AG04449 (cell line): ENCODE data around the gene VAT1L.

Source experiments
- CTCF ChIA-PET: fragments of 350-600 bp; formaldehyde crosslinking; extraction: SDS; loops from one replicate; lab custom pipeline; 2021; ENCODE audit warnings: antibody characterized with exemption; lab: Yijun Ruan, JAX
- POLR2A ChIA-PET: fragments of 400-600, 350-600 bp; formaldehyde crosslinking; extraction: SDS; loops from one replicate; lab custom pipeline; 2020; ENCODE audit warnings: antibody characterized with exemption, inconsistent platforms; lab: Yijun Ruan, JAX
- DNase-seq: peaks from one replicate; pipeline ENCODE4 v3.0.0-alpha.2; 2010; ENCODE audit warnings: low read depth, low spot score
- H3K4me3 ChIP-seq: 2 replicates; pipeline ENCODE4 v1.5.1; 2011; ENCODE audit warnings: low read depth, mild to moderate bottlenecking, control low read depth, low read length
- TF ChIP-seq, protein P1 (sequence below): IDR thresholded peaks from one replicate; pipeline ENCODE4 v1.5.1; 2011; ENCODE audit warnings: mild to moderate bottlenecking, moderate library complexity, low read length, control low read depth, inconsistent platforms; ENCODE audit not compliant: insufficient read depth; ENCODE audit errors: missing control alignments

VAT1L gene

DNA sequence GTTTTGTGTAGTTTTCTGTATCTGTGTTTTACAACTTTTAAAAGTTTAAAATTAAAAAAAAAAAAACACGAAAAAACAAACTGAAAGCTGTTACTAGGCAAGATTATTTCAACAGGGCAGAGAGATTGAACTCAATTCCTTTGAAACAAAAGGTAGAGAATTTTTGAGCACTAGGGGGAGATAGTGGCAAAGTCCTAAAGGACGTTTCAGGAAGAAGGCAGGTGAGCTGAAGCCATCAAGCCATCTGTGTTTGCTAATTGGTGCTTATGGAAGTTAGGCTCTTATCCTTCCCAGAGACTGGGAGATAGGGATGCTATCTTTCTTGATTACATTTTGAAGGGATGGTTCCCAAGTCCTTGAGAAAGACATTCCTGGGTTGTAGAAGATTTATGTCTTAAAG is 163.4 kb downstream of the VAT1L start:
- ChIA-PET POLR2A (no interaction called here), CTCF (interaction anchor here (0.8 to 2.2 kb wide), 6 partner anchors 9 to 167 kb away, joined by 3 to 6 read pairs (median 4); no protein-coding TSS in a partner anchor)
- TF ChIP-seq, protein P1, sequence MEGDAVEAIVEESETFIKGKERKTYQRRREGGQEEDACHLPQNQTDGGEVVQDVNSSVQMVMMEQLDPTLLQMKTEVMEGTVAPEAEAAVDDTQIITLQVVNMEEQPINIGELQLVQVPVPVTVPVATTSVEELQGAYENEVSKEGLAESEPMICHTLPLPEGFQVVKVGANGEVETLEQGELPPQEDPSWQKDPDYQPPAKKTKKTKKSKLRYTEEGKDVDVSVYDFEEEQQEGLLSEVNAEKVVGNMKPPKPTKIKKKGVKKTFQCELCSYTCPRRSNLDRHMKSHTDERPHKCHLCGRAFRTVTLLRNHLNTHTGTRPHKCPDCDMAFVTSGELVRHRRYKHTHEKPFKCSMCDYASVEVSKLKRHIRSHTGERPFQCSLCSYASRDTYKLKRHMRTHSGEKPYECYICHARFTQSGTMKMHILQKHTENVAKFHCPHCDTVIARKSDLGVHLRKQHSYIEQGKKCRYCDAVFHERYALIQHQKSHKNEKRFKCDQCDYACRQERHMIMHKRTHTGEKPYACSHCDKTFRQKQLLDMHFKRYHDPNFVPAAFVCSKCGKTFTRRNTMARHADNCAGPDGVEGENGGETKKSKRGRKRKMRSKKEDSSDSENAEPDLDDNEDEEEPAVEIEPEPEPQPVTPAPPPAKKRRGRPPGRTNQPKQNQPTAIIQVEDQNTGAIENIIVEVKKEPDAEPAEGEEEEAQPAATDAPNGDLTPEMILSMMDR = no peak
- DNase-seq = no peak
- H3K4me3 ChIP-seq = no peak overlapping the region

DNA sequence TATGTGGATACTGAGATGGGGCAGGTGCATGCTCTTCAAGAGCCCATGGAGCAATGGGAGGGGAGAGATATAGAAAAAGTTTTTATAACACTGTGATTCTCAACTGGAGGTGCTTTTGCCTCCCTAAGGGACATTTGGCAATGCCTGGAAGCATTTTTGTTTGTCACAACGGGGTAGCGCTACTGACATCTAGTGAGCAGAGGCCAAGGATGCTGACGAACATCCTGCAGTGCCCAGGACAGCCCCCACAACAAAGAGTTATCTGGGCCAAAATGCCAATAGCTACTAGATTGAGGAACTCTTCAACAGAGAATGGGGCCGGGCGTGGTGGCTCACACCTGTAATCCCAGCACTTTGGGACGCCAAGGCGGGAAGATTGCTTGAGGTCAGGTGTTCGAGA is 166.8 kb downstream of the VAT1L start:
- ChIA-PET POLR2A (no interaction called here), CTCF (interaction anchor here (1.1 to 1.5 kb wide), 3 partner anchors 15 to 280 kb away, joined by 3 to 4 read pairs (median 4); no protein-coding TSS in a partner anchor)
- no peak overlapping the region for H3K4me3 ChIP-seq
- TF ChIP-seq, protein P1 = peak; percentile 2
- no peak for DNase-seq

DNA sequence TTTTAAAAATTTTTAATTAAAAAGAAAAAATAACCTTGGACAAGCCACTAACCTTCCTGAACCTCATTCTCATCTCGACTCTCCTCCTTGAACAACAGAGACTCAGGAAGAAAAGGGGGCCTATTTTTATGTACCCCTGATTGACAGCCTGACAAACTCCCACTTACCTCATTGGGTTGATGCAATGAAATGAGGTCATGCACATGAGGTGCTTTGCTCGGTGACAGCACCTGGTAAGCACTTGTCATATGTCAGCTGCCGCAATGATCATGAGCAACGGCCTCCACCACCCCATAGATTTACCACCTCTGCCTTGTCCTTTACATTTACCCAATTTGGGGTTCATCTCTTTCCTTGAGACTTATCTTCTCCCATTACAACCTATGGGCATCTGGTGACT is 167.9 kb downstream of the VAT1L start:
- DNase-seq = no peak
- ChIA-PET CTCF (no interaction called here), POLR2A (no interaction called here)
- no peak overlapping the region for H3K4me3 ChIP-seq
- TF ChIP-seq, protein P1 = no peak

DNA sequence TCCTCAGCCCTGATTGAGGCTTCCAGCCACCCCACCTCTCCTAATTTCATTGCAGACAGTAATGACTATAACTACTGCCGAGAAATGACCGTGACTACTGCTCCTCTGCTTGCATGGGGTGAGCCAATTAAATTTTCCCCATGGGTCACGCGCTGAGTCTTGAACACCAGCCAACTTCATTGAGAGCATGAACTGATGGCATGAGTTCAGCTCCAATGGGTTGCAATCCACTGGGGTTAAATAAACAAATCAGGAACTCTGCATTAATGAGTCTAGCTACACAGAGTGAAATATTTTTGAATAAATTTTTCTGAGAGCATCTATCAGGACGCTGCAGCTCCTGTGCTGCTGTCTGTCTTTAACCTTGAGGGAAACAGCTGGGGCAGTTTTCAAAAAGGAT is 172.4 kb downstream of the VAT1L start:
- POLR2A ChIA-PET = no interaction called here
- TF ChIP-seq, protein P1 = no peak
- CTCF ChIA-PET = interaction anchor here (0.7 to 2.0 kb wide), 3 partner anchors 10 to 171 kb away, joined by 3 to 8 read pairs (median 6); no protein-coding TSS in a partner anchor
- DNase-seq = no peak
- no peak overlapping the region for H3K4me3 ChIP-seq

DNA sequence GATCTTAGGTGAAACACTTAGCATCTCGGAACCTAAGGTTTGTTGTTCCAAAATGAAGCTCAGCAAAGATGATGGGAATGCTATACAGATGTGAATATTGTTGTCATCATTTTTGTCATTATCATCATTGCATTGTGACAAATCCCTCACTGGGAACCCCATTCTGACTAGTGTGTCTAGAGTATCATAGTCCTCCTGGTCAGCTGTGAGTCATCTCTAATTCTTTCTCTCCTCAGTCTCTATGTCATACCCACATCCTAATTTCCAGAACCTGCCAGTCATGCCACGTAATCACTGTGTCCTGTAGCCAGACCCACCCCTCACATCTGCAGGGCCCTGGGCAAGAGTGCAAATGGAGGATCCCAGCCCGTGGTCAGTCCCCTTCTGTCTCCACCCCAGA is 173.4 kb downstream of the VAT1L start:
- CTCF ChIA-PET = interaction anchor here (2.0 kb wide), 1 partner anchor 11 kb away, joined by 6 read pairs; no protein-coding TSS in a partner anchor
- peak; percentile 10 for DNase-seq
- POLR2A ChIA-PET = no interaction called here
- H3K4me3 ChIP-seq = no peak overlapping the region
- TF ChIP-seq, protein P1 = no peak

DNA sequence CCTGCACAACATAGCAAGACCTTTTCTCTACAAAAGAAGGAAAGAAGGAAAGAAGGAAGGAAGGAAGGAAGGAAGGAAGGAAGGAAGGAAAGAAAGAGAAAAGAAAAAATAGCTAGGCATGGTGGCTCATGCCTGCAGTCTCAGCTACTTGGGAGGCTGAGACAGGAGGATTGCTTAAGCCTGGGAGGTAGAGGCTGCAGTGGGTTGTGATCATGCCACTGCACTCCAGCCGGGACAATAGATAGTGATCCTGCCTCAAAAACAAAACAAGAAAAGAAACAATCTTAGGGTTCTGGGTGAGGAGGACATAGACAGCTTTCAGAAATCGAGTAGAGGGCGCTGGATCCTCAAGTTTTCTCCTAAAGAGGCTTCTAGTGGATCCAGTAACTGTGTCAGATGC is 174.3 kb downstream of the VAT1L start:
- no peak overlapping the region for H3K4me3 ChIP-seq
- TF ChIP-seq, protein P1 = no peak
- CTCF ChIA-PET = interaction anchor here (0.7 to 1.0 kb wide), 2 partner anchors 10 to 180 kb away, joined by 3 read pairs; no protein-coding TSS in a partner anchor
- POLR2A ChIA-PET = no interaction called here
- DNase-seq = no peak
